ENCODE data around the gene SPTBN1.
A peak's percentile ranks its signal among the peaks of the same experiment; 100 is the strongest.

Gene SPTBN1

DNA sequence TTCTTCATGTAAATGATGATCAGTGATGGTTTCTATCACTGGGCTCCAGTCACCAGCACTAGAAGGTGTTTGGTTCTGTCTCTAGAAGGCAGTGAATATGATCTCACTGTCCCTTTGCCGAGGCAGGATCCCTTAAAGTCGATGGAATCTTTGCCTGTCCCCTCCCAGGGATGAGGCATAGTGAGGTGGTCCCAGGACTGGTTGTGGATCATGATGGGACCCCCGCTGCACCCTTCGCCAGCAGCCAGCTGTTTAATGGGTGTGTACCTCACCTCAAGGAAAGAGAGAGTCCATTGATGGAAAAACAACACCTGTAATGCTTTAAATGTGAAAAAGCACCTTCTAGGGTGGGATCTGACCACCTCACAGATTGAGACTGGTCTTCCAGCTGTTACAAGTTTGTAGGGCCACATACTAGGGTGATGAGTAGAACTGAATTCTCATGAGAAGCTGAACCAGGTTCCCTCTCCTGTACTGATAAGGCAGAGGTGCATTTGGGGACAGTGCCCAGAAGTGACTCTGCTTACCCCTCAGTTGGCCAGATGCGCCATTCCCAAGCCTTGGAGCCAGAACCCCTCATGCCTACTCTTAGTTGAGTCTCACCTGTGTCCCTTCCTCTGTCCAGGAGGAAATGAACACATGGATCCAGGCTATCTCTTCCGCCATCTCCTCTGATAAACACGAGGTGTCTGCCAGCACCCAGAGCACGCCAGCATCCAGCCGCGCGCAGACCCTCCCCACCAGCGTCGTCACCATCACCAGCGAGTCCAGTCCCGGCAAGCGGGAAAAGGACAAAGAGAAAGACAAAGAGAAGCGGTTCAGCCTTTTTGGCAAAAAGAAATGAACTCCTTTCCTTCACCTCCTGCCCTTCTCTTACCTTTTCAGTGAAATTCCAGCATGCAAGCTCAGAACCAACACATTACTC lies 211.9 kb downstream of the SPTBN1 start:
- no peak for DNase-seq (ENCODE audit: low read depth in 4 of 4, low spot score in 1 of 4)

DNA sequence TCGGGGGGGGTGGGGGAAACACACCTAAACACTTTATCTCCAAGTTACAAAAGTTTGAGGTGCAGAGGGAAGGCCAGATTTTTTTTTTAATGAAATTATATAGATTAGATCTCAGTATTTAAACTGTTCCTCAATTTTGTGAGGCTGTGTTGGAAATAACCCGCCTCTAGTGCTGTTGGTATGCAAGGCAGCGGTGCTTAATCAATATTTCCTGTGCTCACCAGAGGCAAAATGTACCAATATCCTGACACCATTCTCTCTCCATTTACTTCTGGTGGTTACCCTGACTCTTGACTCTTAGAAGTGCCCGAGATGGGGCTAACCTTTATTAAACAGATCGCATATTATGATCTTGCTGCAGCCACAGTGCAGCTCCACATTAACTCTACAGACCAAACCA lies 212.6 kb downstream of the SPTBN1 start:
- DNase-seq (ENCODE audit: low read depth in 4 of 4, low spot score in 1 of 4): no peak

DNA sequence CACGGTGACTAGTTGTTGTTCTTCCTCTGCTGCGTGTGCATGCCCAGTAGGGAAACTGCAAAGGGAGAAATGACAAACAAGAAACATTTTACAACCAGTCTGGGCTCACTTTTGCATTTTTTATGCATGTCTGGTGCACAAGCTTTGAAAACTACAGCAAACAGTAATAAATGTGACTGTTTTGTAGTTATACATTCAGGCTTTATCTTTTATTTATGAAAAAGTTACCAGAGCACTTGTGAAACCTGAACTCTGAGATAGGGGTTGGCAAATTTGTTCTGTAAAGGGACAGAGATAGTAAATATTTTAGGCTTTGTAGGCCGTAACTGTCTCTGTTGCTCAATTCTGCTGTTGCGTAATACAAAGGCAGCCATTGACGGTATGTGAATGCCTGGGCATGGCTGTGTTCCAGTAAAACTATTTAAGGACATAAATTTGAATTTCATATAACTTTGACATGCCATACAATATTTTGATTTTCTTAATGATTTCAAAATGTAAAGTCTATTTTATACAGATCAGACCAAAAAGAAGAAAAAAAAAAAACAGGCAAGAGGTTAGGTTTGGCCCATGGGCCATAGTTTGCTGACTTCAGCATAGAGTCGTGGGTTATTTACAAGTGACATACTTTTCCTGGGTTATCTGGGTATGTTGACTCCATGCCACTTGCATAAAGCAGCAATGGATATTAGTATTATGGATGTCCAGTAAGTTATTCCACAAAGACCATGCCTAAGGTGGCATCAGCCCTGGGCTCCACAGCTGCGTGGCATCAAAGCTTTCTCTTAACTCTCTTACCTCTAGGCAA lies 213.8 kb downstream of the SPTBN1 start:
- DNase-seq (ENCODE audit: low read depth in 4 of 4, low spot score in 1 of 4): no peak

DNA sequence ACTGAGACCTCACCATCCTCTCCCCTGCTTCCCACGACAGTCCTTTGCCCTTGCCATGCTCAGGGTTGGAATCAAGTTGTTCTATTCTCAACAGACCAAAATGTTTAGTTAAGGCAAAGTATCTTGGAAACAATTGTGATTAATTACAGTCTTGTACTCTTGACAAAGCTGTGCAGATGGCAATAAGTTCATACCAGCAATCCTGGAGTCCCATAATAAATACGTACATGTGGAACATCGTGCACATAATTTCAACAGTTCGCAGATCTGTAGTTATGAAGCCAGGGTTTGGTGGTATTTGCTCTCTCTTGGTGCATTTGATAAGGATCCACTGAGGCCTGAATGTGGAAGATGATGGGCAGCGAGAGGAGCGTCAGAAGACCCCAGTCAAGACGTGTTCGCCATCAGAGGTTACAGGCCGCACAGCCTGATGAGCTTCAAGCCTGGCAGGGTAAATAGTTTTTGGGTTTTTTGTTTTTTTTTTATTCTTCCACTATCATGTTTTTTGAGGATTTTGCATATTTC lies 214.4 kb downstream of the SPTBN1 start:
- no peak for DNase-seq (ENCODE audit: low read depth in 4 of 4, low spot score in 1 of 4)

DNA sequence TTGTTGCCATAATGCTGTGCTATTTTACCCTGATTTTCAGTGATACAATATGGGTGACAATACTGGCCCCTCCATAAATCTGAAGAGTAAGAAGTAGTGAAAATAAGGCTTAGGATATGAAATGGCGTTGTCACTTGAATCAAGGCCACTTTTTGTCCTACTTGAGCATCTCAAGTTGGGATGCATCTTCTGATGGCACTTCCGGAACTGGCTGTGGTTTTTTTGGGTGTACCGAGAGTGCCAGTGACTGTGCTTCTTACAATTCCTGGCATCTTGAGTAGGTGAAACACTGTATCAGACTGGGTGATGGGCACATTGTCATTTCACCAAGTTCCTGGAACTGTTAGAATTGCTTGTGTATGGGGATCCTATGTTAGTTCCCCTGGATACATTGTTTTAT lies 214.9 kb downstream of the SPTBN1 start:
- no peak for DNase-seq (ENCODE audit: low read depth in 4 of 4, low spot score in 1 of 4)

DNA sequence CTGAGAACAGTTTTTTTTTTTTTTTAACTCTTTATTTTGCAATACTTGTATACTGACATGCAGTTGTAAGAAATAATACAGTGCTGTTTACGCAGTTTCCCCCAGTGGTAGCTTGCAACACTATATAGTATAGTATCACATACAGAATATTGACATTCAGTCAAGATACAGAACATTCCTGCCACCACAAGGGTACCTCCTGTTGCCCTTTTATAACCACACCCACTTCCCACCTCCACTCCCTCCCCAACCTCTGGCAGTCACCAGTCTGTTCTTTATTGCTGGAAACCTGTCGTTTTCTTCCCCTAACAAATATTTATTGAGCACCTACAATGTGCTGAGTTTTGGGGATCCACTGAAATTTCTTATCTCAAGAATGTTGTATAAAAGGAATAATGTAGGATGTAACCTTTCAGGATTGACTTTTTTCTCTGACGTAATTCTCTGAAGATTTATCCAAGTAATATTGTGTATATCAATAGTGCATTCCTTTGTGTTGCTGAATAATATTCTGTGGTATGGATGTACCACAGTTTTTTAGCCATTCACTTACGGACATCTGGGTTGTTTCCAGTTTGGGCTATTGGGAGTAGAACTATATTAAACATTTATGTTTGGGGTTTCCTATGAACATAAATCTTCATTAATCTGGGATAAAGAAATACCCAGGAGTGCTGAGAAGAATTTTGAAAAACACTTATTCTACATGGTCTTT lies 215.9 kb downstream of the SPTBN1 start:
- no peak for DNase-seq (ENCODE audit: low read depth in 4 of 4, low spot score in 1 of 4)

DNA sequence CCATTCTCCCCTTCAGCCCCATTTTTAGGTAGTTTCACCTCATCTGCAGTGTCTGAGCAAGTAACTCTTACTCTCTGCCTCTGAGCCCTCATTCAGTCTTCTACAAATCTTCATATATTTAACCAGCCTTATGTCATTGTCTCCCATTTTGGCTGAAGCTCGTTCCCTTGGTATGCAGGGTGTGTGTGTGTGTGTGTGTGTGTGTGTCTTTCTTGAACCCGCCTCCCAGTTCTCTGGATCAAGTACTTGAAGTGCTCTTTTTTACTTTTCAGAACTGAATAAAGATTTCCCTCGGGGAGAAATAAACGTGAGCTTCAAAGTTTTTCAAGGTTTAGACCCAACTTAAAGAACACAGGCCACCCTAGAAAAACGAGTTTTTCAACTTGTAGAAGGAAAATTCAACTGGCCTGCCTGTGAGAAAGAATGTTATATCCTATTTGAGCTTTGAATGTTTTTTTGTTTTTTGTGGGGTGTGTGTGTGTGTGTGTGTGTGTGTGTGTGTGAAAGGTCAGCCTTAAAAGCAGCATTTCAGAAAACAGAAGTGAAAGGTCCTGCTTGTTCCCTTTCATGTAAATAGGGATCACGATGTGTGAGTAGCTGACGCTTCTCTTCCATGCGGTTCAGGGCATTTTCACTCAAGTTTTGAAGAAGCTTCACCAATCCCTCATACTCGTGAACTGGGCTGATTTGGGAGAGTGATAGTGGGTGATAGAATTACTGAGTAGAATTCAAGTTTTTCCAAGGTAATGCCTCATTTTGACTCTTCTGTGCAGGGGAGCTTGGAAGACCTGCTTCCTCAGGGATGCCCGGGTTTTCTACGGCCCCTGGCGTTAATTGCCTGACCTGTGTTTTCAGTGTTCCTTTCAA lies 216.7 kb downstream of the SPTBN1 start:
- no peak for DNase-seq (ENCODE audit: low read depth in 4 of 4, low spot score in 1 of 4)

DNA sequence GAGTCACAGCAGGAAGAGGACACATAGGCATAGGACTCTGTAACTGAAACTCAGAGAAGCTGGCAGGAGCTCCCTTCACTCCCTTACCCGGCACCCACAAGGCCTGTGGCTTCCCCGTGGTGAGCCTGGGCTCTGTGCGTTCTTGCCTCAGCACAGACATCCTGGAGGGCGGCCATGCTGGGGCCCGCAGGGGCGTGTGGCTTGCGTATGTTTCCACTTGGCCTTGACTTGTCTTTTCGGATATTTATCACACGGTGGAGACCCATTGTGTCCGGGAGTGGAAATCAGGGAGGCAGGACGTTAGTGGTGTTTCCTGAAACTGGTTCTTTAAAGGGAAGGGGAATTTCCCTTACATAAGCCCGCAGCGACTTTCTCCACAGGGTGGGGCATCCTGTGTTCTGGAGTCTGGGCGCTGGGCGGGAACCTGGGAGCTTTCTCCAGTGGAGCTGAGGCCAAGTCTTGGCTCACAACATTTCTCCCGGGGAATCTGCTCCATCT lies 217.4 kb downstream of the SPTBN1 start:
- DNase-seq (ENCODE audit: low read depth in 4 of 4, low spot score in 1 of 4): peak in 1 of 4 experiments; percentile 48

DNA sequence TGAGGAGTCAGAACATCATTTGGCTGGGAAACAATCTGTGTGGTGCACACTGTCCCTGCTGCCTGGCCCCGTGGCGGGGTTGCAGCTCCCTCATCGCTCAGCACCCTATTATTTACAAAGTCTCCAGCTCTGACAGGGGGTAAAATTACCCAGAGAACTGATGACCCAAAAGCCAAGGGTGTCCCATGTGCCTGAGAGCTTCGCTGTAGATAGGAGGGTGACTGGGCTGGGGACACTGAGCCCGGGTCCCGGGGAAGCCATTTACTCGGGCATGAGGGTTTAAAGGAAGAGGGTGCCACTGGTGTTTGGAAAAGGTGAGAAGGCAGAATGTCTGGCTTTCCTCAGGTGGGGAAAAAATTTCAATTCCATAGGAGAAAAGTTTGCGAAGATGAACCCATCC lies 219.2 kb downstream of the SPTBN1 start:
- DNase-seq (ENCODE audit: low read depth in 4 of 4, low spot score in 1 of 4): no peak

DNA sequence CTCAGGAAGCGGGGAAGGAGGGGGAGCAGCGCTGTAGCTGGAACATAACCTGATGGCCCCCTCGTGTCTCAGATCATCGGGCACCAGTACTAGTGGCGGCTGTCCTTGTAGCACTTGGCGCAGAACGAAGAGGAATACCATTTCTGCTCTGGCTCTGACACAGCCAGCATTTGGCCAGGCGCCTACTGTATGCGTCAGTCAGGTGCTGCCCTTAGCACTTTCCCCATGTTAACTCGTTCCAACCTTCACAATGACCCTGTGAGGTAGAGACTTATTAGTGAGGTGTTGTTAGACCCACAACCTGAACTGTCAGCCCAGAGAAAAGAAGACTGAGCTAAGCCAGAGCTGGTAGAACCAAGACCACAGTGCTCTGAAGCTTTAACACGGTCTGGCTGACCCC lies 219.6 kb downstream of the SPTBN1 start:
- DNase-seq (ENCODE audit: low read depth in 4 of 4, low spot score in 1 of 4): no peak

DNA sequence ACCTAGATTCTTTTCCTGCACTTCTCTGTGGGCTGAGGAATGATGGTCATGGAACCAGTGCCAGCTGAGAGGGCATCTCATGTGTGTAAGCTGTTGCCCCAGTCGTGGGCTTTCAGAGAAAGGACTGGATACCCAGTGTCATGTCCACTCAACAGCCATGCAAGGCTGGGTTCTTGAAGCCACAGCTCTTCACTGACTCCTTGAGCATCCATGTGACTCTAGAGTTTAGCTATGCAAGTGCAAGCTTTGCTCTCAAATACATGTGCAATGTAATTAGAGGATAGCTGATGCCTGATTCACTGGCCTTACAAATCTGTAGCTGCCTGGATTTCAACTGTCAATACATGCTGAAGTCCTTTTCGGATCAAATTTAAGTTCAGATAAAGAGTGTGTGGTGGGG lies 220.5 kb downstream of the SPTBN1 start:
- DNase-seq (ENCODE audit: low read depth in 4 of 4, low spot score in 1 of 4): no peak

DNA sequence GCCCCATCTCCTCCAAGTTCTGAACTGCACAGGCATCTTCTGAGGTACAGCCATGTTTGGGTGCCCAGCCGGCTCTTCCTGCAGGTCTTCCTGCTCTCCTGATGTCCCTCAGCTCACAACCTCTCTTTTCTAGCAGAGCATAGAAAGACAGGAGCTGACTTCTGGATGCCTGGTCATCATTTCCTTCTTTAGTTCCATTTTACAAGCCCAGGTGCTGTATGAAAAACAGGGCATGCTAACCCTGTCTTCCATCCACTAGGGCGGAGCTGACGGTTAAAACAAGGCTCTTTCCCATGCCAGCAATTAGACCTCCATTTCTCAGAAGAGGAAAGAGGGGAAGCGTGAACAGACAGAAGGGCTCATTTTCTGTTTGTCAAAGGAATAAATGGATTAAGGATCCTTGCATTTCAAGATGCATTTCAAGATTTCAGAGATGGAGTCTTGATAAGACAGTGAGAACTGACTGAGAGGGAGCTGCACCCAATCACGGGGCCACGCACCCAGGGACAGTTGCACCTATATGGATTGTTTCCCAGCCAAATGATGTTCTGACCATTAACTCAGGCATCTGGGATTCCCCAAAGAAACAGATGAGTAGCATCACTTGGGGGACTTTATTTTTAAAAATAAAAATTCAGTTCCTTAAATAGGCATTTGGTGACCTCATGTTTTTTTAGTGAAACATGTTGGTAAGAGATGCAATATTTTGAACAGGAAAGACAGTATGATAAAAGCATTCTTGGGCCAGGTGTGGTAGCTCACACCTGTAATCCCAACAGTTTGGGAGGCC lies 221.5 kb downstream of the SPTBN1 start:
- DNase-seq (ENCODE audit: low read depth in 4 of 4, low spot score in 1 of 4): no peak

DNA sequence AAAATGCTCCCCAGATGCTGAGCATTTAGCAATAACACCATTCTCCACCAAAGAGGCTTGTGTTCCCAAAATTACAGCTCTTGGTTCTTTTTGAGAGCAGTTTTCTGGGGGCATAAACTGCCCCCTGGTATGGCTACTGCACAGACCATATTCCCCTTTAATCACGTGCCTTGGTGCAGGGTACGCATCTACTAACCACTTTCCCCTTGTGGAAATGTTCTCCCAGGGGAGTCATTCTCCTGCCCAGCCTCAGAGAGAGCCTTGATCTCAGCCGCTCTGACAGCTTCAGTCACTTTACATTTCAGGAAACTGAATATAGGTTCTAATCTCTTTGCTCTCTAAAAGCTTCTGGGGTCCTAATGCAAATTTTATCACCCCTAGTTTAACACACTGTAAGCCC lies 222.6 kb downstream of the SPTBN1 start:
- no peak for DNase-seq (ENCODE audit: low read depth in 4 of 4, low spot score in 1 of 4)

DNA sequence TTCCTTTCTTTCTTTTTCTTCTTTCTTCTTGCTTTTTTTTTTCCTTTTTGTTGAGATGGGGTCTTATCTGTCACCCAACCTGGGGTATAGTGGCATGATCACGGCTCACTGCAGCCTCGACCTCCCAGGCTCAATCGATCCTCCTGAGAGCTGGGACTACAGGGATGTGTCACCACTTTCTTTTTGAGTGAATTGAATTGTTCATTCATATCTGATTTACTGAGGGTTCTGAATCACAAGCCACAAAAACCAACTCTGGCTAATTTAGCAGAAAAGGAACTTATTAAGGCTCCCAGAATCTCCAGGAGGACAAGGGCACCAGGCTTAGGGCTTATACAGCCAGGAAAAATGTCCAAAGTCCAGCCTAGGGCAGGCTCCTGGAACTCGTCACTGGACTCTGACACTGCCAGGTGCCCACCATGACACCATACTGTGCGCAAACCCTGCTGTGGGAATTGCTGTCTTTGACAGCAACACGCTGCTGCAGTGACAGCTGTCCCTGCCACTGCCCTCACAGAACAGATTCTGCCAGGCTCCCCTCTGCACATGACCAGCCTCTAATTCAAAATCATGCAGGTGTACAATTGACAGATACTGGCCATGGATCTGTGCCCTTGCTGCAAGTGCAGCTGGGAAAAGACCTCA lies 224.4 kb downstream of the SPTBN1 start:
- DNase-seq (ENCODE audit: low read depth in 4 of 4, low spot score in 1 of 4): peak in 1 of 4 experiments; percentile 24

DNA sequence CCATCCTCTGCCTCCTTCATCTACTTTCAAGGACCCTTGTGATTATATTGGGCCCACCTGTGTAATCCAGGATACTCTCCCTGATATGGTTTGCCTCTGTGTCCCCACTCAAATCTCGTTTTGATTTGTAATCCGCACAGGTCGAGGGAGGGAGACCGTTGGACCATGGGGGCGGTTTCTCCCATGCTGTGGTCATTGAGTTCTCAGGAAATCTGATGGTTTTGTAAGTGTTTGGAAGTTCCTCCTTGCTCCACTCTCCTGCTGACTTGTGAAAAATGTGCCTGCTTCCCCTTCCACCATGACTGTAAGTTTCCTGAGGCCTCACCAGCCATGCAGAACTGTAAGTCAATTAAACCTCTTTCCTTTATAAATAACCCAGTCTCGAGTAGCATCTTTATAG lies 225.3 kb downstream of the SPTBN1 start:
- DNase-seq (ENCODE audit: low read depth in 4 of 4, low spot score in 1 of 4): no peak

DNA sequence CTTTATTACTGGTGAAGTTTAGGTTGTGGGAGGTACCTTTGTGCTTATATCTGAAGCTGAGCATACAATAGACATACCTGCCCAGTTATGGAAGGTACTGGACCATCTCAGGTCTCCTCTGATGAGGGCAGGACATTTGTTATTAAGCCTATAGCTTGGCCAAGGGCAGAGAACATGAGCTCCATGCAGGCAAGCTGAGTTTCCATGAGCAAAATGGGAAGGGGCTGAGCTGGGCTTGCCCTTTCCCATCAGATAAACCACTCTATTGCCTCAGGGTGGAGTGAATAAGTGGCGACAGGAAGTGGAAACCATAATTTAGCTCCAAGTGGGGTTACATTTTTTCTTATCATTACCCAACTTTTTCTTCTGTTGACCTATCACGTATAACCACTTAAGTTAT lies 227.5 kb downstream of the SPTBN1 start:
- no peak for DNase-seq (ENCODE audit: low read depth in 4 of 4, low spot score in 1 of 4)

DNA sequence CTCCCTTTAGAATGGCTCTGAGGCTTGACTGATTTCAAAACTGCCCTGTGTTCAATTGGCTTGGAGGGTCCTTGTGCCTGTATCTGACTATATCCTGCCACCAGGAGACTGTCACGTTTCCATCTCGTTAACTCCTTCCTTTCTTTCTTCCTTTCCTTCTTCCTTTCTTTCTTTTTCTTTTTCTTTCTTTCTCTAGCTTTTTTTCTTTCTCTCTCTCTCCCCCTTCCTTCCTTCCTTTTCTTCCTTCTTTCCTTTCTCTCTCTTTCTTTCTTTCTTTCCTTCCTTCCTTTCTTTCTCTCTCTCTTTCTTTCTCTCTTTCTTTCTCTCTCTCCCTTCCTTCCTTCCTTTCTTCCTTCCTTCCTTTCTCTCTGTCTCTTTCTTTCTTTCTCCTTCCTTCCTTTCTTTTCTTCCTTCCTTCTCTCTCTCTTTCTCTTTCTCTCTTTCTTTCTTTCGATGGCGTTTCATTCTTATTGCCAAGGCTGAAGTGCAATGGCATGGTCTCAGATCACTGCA lies 229.2 kb downstream of the SPTBN1 start:
- no peak for DNase-seq (ENCODE audit: low read depth in 4 of 4, low spot score in 1 of 4)

DNA sequence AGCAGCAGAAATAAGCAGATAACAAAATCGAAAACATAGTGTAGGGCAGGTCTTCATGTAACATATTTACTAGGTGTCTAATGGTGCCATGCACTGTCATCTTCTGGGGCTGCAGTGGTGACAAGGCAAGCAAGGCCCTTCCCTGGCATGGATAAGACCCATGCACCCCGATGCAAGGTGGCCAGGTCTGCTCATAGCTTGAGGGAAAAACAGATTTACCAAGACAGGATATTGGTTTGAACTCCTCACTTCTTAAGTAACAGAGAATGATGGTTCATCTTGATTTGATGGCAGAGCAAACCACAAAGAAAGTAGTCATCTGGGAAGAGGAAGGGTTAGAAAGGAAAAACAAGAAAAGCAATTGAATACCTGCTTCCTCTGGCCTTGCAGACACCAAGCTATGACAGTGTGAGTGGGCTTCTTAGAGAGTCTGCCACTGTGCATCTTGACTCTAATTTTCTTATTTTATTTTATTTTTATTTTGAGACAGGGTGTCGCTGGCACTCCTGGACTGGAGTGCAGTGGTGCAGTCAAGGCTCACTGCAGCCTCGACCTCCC lies 231.5 kb downstream of the SPTBN1 start:
- DNase-seq (ENCODE audit: low read depth in 4 of 4, low spot score in 1 of 4): no peak

Data from stimulated activated CD4-positive, alpha-beta T cell treated with anti-CD3 and anti-CD28 coated beads, Interleukin-1b, Interleukin-23, amount 100 ng/mL, for 24 hours (primary cell).